GM21576 (cell line): ENCODE data around the gene DDX53.

ENCODE experiments used
- ATAC-seq: cut with Tn5 transposase; IDR thresholded peaks from one replicate; pipeline ENCODE4 v1.9.1; 2021; ENCODE audit warnings: mild to moderate bottlenecking, moderate library complexity; ENCODE audit not compliant: unreplicated experiment

The DDX53 gene

GRCh38 chrX:22999696-23000223 lies at the start of gene DDX53:
DDX53 (plus strand) TSS chrX:22999960; CDS start chrX:23000058, 98 bp downstream.
- no peak for ATAC-seq

DNA sequence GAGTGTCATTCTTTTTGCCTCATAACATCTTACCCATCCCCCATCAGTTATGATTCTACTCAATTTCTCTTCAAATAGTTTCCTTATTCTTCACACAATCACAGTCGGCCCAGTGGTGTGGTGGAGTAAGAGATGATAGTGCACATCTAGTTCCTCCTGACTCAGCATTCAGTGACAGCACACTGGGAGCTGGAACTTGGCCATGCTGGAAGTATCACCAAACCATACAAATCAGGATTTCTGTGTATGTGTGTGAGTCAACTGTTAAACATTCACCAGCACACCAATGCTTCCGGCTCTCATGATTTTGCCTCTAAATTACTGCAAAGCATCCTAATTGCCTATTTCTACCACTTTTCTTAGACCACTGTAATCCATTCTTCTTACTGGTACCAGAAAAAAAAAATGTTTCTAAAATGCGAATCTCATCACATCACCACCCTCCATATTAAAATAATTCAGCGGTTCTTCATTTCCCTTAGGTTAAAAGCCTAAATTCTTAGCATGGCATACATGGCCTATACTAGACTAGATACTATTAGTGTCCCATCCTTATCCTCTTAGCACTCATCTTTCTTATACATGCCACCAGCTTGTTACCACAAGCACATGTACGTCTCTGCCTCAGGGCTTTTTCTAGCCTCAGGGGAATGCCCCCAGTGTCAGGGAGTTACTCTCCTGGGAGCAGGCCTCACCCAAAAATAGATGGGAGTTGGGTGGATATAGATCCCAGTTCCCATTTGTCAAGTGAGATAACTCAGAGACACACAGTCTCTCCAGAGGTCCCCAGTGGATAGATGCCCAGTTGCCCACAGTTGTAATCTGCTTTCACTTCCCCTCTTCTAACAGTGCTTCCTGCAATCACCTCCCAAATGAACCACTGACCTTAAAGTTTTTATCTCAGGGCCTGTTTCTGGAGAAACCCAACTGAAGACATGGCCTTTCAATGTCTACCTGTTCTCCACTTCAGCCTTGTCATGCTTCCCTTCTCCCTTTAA lies 49.2 kb upstream of the DDX53 start:
- ATAC-seq = no peak

- no peak for ATAC-seq
Observed at GRCh38 chrX:22952010-22952409, 47.8 kb upstream of the DDX53 start.

GRCh38 chrX:22958250-22958649 lies 41.5 kb upstream of the DDX53 start:
- ATAC-seq = no peak

DNA sequence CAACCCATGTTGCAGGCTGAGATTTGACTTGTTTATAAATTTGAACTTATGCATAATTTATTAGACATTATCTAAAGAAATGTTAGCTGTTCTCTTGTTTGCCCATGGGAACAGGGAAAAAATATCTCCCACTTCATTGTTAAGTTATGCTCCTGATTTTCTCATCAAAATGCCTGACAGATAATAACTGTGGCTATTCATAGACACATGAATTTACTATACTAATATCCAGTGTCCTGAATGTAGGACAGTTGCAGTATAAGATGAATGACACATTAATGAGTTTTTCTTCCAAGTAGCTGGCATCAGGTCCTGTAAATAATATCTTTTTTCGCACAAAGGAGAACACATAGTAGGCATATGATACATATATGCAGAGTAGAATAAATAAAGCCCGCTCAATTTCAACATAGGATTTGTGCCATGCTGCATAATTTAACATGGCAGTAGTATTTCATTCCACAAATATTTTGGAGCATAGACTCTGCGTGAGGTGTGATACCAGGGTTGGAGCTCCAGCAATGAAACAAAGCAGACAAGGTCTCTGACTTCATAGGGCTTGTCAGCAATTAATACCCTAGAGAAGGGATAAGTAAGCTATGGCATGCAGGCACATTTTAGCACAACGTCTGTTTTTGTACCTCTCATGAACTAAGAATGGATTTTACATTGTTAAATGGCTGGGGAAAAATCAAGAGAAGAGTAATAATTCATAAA lies 40.4 kb upstream of the DDX53 start:
- ATAC-seq = no peak

DNA sequence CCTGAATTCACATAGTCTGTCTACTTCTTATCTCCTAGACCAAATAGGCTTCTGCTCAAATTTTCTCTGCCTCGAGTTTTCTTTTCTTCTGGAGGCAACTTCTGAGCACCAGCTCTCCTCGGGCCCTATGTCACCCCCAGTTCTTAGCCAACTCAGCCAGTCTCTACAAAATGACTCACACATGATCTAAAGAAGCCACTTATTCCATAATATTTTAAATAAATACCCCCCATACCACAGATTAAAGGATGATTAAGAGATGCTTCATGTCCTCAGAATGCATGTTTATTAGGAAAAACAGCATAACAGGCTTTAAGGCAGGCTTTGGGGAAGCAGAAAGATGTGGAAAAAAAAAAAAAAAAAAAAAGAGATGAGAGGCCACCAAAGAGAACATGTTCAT lies 36.6 kb upstream of the DDX53 start:
- no peak for ATAC-seq

DNA sequence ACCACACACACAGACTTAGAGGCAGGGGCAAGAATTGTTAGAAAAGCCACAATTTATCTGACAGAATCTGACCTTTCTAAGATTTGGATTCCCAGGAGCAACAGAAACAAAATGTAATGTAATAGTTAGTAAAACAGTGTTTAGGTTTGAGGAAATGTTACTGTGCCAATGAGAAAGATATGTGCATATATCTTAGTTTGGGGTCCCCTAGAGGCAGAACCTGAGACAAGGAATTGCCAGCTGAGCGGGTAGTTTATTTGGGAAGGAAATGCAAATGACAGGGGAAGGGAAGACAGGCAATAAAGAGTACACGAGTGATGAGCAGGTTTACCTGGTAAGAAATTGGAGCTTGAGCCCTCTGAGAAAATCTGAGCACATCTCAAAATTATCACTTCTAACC lies 31.3 kb upstream of the DDX53 start:
- no peak for ATAC-seq

GRCh38 chrX:22969411-22969810 lies 30.3 kb upstream of the DDX53 start:
- no peak for ATAC-seq

DNA sequence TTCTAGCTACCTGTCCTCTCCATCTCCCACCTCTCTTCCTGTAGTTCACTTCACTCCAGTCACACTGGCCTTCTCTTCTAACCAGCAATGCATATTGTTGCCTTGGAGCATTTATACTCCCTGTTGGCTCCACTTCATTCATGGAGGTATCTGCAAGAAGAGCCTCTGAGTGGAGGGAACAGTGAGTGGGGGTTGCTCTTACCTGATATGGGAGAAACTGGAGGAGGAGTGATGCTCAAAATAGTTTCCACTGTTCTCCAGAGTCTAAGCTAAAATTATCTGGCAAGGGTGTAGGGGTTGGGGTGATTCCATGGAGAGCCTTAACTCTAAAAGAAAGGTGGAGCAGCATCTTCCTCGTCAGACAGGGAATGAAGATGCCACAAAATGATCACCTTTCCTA lies 28.9 kb upstream of the DDX53 start:
- no peak for ATAC-seq

- ATAC-seq = no peak
Observed at GRCh38 chrX:22974616-22975015, 25.1 kb upstream of the DDX53 start.

DNA sequence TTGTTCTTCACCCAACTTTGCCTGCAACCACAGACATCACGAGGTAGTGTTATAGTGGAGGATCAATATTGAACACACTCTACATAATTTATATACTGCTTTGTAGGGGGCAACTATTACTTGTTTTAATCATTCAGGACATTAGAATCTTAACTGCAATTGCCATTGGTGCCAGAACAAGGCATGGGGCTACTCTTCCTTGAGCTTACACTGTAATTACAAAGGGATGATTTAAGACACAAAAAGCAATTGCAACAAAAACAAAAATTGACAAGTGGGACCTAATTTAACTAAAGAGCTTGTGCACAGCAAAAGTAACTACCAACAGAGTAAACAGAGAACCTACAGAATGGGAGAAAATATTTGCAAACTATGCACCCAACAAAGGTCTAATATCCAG lies 24.0 kb upstream of the DDX53 start:
- no peak for ATAC-seq

- ATAC-seq = no peak
Observed at GRCh38 chrX:22985958-22986357, 13.8 kb upstream of the DDX53 start.

GRCh38 chrX:22987452-22987851 lies 12.3 kb upstream of the DDX53 start:
- no peak for ATAC-seq

GRCh38 chrX:23003116-23003515 lies 3.4 kb downstream of the DDX53 start:
- ATAC-seq = no peak

GRCh38 chrX:23008431-23009099 lies 8.8 kb downstream of the DDX53 start:
- ATAC-seq = no peak

DNA sequence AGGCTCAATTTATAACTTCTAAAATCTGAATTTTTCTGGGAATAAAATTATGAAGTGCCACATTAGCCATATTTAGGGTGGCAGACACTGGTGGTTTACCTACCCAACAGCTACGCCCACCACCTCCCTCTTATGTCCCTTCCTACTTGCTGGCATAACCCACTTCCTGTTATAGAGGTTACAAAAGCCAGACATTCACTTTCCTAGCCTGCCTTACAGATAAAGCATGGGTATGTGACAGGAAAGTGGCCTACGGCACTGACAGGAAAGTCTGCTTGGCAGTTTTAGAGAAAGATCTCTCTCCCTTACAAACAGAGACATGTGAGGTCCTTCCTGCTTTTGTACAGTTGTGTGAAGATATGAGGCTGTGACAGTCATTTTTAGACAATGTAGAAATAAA lies 12.4 kb downstream of the DDX53 start:
- no peak for ATAC-seq

DNA sequence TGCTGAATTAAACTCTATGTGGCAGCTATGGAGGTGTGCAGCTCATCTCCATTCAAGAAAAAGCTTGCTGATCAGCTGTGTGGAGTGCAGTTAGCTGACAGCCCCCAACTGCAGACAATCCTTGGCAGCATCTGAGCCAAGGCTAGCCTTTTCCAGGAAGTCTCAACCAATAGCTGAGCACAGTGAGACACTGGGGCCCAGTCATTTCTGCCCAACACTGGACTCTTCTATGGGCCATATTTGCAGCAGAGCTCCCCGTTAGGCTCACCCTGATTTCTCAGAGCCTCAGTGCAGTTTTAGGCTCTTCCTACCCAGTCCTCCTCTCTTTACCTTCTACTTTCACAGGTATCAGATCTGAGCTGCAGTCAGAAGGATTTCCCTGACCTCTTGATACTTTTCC lies 12.9 kb downstream of the DDX53 start:
- no peak for ATAC-seq

GRCh38 chrX:23013366-23013765 lies 13.6 kb downstream of the DDX53 start:
- no peak for ATAC-seq

GRCh38 chrX:23031600-23031999 lies 31.8 kb downstream of the DDX53 start:
- ATAC-seq = no peak

DNA sequence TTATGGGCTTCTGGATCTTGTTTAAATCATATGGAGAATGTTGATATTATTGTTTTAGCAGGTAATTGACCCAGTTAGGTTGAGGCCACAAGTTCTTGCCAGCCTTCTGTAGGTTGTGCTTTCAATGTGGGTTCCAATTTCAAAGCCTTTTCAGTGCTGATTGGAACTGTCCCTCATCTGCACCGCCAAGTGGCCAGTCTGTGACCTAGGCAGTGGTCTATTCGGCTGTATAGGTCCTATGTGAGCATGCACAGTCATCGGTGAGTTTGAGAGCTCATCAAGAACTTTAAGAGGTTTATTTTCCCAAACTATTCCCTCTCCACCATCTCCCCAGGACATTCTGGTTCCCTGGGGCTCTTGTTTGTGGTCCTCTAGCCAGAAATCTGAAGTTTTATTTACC lies 35.7 kb downstream of the DDX53 start:
- no peak for ATAC-seq

DNA sequence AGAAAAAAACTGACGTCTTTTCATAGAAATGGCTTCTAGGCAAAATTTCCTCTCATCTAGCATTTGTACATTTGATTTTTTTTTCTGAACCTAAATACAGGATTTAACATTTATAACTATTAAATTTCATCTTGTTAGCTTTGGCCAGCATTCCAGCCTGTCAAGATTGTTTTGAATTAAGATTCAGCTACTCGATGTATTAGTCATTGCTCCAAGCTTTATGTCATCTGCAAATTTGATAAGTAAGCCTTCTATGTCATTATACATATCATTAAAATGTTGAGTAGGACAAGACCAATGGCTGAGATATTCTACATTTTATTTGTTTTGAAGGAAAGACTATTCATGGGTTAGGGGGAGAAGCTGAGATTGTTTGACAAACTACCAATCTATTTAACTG lies 46.7 kb downstream of the DDX53 start:
- ATAC-seq = no peak
